ENCODE data around the gene CMSS1.

- TF ChIP-seq POLR2A (IDR thresholded peaks at IDR 0.05) (no peak), CTCF (IDR thresholded peaks at IDR 0.05) (peak; percentile 61 to 76 (median 70))
Measured at GRCh38 chr3:99842826-99843589, 25.3 kb downstream of the CMSS1 start.
